Measurements from ENCODE around the gene KRTDAP. TPM values are rescaled to one million over a fixed set of nuclear protein-coding genes. Genes with fewer than 3 reads are reported as not detected.
A peak's percentile ranks its signal among the peaks of the same experiment; 100 is the strongest.

The KRTDAP gene
- total and polyA plus RNA-seq, 2 donors from 2014 or later, result not detected

- H3K36me3 ChIP-seq (ENCODE audit: control insufficient read depth in 2 of 3, insufficient read depth in 3 of 3, low read length in 3 of 3), result no peaks in the 10 kb centered on the region
- FAIRE-seq (no peak), DNase-seq (no peak)
- H3K4me1 ChIP-seq (ENCODE audit: control insufficient read depth in 2 of 3, insufficient read depth in 2 of 3, low read depth in 1 of 3, low read length in 3 of 3), result peaks cover 0 to 7% (median 0%) of the 10 kb centered on the region in 3 donors
- H3K27ac ChIP-seq (ENCODE audit: low read depth in 2 of 2, low read length in 2 of 2), result peak overlapping the region in 1 of 2 donors; percentile 0
- H3K9ac ChIP-seq (ENCODE audit: low read length in 3 of 3), result no peak overlapping the region
- H3K4me3 ChIP-seq (ENCODE audit: low read length in 3 of 3), result no peak overlapping the region
- no peaks in the 10 kb centered on the region for H3K9me3 ChIP-seq (ENCODE audit: control insufficient read depth in 2 of 3, insufficient read depth in 1 of 3, low read length in 3 of 3)
- intact Hi-C loops (cut with DNase I), result no loop called here
- TF ChIP-seq, protein P1, sequence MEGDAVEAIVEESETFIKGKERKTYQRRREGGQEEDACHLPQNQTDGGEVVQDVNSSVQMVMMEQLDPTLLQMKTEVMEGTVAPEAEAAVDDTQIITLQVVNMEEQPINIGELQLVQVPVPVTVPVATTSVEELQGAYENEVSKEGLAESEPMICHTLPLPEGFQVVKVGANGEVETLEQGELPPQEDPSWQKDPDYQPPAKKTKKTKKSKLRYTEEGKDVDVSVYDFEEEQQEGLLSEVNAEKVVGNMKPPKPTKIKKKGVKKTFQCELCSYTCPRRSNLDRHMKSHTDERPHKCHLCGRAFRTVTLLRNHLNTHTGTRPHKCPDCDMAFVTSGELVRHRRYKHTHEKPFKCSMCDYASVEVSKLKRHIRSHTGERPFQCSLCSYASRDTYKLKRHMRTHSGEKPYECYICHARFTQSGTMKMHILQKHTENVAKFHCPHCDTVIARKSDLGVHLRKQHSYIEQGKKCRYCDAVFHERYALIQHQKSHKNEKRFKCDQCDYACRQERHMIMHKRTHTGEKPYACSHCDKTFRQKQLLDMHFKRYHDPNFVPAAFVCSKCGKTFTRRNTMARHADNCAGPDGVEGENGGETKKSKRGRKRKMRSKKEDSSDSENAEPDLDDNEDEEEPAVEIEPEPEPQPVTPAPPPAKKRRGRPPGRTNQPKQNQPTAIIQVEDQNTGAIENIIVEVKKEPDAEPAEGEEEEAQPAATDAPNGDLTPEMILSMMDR (IDR thresholded peaks at IDR 0.05; ENCODE audit: borderline replicate concordance, extremely low read depth, insufficient read depth), result no peak
- H3K27me3 ChIP-seq (ENCODE audit: control insufficient read depth, insufficient read depth, low read length), result no peaks in the 10 kb centered on the region
These were observed 44.3 kb downstream of the KRTDAP start for GRCh38 chr19:35445826-35446593.

- Histone ChIP-seq H3K4me1 (ENCODE audit: control insufficient read depth in 2 of 3, insufficient read depth in 2 of 3, low read depth in 1 of 3, low read length in 3 of 3) (peaks cover 0 to 6% (median 0%) of the 10 kb centered on the region in 3 donors), H3K27ac (ENCODE audit: low read depth in 2 of 2, low read length in 2 of 2) (no peak overlapping the region), H3K9me3 (ENCODE audit: control insufficient read depth in 2 of 3, insufficient read depth in 1 of 3, low read length in 3 of 3) (no peaks in the 10 kb centered on the region), H3K9ac (ENCODE audit: low read length in 3 of 3) (no peak overlapping the region), H3K36me3 (ENCODE audit: control insufficient read depth in 2 of 3, insufficient read depth in 3 of 3, low read length in 3 of 3) (no peaks in the 10 kb centered on the region), H3K27me3 (ENCODE audit: control insufficient read depth, insufficient read depth, low read length) (no peaks in the 10 kb centered on the region), H3K4me3 (ENCODE audit: low read length in 3 of 3) (no peak overlapping the region)
- no peak for FAIRE-seq
- no peak for DNase-seq
- intact Hi-C loops (cut with DNase I), result no loop called here
- TF ChIP-seq, protein P1 (IDR thresholded peaks at IDR 0.05; ENCODE audit: borderline replicate concordance, extremely low read depth, insufficient read depth), result no peak
These were observed 45.5 kb downstream of the KRTDAP start for GRCh38 chr19:35444735-35445134.

- no peaks in the 10 kb centered on the region for H3K9me3 ChIP-seq (ENCODE audit: control insufficient read depth in 2 of 3, insufficient read depth in 1 of 3, low read length in 3 of 3)
- TF ChIP-seq, protein P1 (IDR thresholded peaks at IDR 0.05; ENCODE audit: borderline replicate concordance, extremely low read depth, insufficient read depth), result no peak
- FAIRE-seq, result no peak
- intact Hi-C loops (cut with DNase I), result no loop called here
- H3K27ac ChIP-seq (ENCODE audit: low read depth in 2 of 2, low read length in 2 of 2), result no peak overlapping the region
- H3K9ac ChIP-seq (ENCODE audit: low read length in 3 of 3), result no peak overlapping the region
- peaks cover 0 to 3% (median 2%) of the 10 kb centered on the region in 3 donors for H3K4me1 ChIP-seq (ENCODE audit: control insufficient read depth in 2 of 3, insufficient read depth in 2 of 3, low read depth in 1 of 3, low read length in 3 of 3)
- no peak overlapping the region for H3K4me3 ChIP-seq (ENCODE audit: low read length in 3 of 3)
- no peak for DNase-seq
- no peaks in the 10 kb centered on the region for H3K36me3 ChIP-seq (ENCODE audit: control insufficient read depth in 2 of 3, insufficient read depth in 3 of 3, low read length in 3 of 3)
- no peaks in the 10 kb centered on the region for H3K27me3 ChIP-seq (ENCODE audit: control insufficient read depth, insufficient read depth, low read length)
These were observed 48.2 kb downstream of the KRTDAP start for GRCh38 chr19:35442091-35442490.
